GM18505 (cell line): ENCODE measurements around the gene IKBKG.

Source experiments
- ATAC-seq: cut with Tn5 transposase; IDR thresholded peaks from one replicate; pipeline ENCODE4 v1.9.1; 2021; ENCODE audit not compliant: unreplicated experiment
- POLR2A ChIP-seq: IDR thresholded peaks from 4 replicates; pipeline ENCODE4 v1.6.1; 2011; ENCODE audit warnings: borderline replicate concordance; ENCODE audit not compliant: insufficient read depth, insufficient read length; ENCODE audit errors: extremely low read depth

The IKBKG gene

GRCh38 chrX:154515090-154515965 is 32.1 kb upstream of the IKBKG start:
- TF ChIP-seq POLR2A: no peak
- ATAC-seq: no peak

DNA sequence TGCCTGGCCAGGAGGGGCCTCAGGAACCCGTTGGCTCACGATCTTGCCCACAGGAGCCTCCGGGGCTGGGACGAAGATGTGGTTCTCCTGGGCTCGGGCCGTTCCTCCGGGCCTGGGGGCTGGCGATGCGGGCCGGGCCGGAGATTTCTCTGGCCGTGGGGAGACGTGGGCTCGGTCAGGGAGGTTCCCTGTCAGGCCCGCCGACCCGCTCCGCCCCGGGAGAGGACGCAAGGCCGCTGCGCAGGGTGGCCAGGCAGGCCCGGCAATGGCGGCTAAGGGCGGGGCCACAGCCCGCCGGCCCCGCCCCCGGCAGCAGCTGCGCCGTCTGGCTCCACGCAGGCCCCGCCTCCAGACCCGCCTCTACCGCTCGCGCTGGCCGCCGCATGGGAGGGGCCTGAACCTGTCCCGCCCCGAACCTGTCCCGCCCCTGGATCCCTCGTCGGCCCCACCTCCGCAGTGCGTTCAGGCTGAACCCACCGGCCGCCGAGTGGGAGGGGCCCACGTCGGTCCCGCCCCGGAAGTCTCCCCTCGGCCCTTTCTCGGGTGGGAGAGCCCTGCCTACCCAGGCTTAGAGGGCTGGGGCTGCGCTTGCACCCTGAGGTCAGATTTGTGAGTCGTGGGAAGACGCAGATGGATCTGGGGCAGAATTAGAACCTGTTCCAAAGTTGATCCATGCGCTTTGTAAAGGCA is 31.3 kb upstream of the IKBKG start, which contains the start of gene FAM3A:
TSS of gene FAM3A (minus strand) at position 267 of the 690 bp plus-strand sequence. CDS start 460 bp downstream, outside the sequence.
- peak; percentile 71 for TF ChIP-seq POLR2A
- ATAC-seq: peak; percentile 89

- no peak for TF ChIP-seq POLR2A
- ATAC-seq: peak; percentile 4
Observed at GRCh38 chrX:154516656-154517100, 30.7 kb upstream of the IKBKG start.

DNA sequence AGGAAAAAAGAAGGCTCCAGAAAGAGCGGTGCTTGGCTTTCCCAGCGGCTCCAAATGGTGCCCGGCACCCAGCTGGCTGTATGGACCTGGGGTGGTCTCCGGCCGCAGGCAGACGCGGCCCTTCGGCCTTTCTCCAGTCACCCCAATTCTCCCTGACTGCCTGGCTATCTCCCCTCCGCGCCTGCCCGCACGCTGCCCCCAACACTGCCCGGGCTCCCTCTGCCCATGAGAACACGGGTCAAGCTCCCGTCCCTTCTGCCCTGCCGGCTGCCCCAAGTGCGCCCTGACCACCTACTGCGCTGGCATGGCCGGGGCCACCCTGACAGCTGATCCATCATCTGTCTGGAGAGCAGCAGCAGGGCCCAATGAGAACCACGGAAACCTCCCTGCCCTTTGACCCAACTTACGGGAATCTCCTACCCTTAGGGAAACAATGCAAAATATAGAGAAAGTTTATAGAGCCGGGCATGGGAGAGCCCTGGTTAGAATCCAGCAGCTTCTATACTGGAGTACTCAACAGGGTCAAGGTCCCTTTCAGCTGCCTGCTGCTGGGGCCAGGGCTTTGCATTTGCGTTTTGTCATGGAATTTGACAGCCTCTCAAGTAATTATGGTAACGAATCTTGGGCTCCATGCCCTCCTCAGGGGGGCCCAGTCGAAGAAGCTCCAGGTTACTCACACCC is 30.2 kb upstream of the IKBKG start:
- no peak for TF ChIP-seq POLR2A
- no peak for ATAC-seq

DNA sequence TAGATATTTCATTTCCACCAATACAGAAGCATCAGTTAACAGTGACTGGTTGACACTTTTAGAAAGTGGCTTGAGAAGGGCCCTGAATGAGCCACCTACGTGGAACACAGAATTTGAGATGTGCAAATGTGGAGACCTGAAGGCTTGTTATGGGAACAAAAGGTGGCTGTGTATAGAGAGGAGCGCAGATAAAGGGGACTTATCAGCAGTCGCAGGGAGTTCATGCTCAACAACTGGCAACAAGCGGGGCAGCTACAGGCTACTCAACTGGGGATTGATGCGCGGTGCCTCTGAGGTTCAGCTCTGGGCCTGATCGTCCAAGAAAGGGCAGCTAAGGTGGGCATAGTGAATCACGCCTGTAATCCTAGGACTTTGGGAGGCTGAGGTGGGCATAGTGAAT is 28.0 kb upstream of the IKBKG start:
- TF ChIP-seq POLR2A: no peak
- no peak for ATAC-seq

DNA sequence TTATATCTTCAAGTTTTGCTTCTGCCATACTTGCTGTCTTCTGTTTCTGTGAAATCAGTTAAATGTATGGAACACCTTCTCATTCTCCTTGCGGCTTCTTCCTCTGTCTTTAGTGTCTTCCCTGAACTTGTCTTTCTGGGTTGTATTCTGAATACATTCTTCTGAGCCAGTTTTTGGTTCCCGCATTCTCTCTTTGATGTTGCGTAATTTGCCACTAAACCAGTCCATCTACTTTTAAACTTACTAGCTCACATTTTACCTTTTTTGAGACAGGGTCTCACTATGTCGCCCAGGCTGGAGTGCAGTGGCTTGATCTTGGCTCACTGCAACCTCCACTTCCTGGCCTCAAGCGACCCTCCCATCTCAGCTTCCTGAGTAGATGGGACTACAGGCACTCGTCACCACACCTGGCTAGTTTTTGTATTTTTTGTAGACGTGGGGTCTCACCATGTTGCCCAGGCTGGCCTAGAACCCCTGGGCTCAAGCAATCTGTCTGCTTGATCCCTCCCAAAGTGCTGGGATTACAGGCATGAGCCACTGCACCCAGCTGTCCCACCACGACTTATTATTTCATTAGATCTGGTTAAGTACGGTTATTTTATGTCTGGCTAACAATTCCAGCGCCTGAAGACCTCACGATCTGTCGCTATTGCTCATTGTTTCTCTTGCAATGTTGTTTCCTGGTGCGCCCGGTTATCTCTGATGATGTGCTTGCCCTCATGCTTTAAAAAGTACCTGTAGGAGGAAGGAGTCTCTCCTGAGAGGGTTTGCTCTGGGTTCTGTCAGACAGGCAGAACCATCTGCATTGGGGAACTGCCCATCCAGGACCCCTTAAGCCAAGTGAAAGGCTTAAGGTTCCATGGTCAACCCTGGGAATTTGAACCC is 21.6 kb upstream of the IKBKG start:
- TF ChIP-seq POLR2A: no peak
- no peak for ATAC-seq

- TF ChIP-seq POLR2A: no peak
- ATAC-seq: no peak
Observed at GRCh38 chrX:154526901-154527675, 20.3 kb upstream of the IKBKG start.

- TF ChIP-seq POLR2A: no peak
- no peak for ATAC-seq
Observed at GRCh38 chrX:154529206-154529612, 18.2 kb upstream of the IKBKG start.

GRCh38 chrX:154530286-154530685 is 17.1 kb upstream of the IKBKG start:
- no peak for TF ChIP-seq POLR2A
- ATAC-seq: no peak

DNA sequence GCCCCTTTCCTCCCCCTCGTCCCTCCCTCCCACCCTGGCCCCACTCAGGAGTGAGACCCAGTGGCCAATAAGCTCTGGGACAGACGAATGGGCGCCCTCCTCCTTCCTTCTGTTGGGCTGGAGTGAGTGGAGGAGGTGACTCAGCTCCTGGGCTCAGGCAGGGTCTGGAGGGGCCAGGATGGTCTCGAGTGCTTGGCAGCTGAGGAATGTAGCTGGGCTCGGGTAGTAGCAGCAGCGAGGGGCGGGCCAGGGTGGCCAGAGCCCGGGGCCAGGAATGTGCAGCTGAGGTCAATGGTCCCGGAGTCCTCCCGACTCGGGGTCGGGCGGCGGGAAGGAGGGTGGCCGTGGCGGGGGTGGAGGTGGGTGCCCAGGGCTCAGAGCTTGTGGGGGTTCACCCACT is 15.8 kb upstream of the IKBKG start:
- no peak for TF ChIP-seq POLR2A
- ATAC-seq: no peak

DNA sequence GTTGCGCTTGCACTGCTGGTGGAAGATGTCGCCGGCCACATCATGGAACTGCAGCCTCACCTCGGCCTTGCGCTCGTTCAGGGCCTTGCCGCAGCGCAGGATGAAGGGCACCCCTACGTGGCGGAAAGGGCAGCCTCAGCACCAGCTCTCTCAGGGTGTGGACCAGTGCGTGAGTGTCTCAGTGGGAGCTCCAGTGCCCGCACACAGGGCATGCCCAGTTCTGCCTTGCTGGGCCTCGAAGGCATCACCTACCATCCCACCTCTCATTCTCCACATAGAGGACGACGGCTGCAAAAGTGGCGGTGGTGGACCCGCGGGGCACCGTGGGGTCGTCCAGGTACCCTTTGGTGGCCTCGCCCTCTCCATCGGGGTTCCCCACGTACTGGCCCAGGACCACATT is 14.7 kb upstream of the IKBKG start:
- ATAC-seq: no peak
- no peak for TF ChIP-seq POLR2A

GRCh38 chrX:154534526-154535322 is 12.7 kb upstream of the IKBKG start:
- no peak for TF ChIP-seq POLR2A
- peak; percentile 91 for ATAC-seq

DNA sequence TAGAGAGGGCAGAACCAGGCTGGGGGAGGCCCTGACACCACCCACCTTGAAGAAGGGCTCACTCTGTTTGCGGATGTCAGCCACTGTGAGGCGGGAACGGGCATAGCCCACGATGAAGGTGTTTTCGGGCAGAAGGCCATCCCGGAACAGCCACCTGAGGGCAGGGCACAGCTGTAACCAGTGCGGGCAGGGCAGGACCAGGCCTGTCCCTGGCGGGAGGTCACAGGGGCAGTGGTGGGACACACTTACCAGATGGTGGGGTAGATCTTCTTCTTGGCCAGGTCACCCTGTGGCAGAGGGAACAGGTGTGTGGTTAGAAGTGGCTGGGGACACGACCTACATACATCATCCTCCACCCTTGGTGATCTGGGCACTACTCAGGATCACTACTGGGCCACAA is 11.5 kb upstream of the IKBKG start:
- no peak for ATAC-seq
- TF ChIP-seq POLR2A: no peak
